ENCODE data around the gene PI4KA. TPM values are rescaled to one million over a fixed set of nuclear protein-coding genes. Genes with fewer than 3 reads are reported as not detected.
"Not testable (repeated sequence)": the region's sequence is repeated elsewhere in the genome, so short reads cannot be mapped to it uniquely, and the experiment has no call there.

PI4KA gene
- 63.5 TPM for polyA plus RNA-seq (2013, experiment 1 of 4)
- 62.4 TPM for polyA plus RNA-seq (2013, experiment 2 of 4)
- polyA plus RNA-seq (2013, experiment 3 of 4), result 37.5 TPM
- 39.6 TPM for polyA plus RNA-seq (2013, experiment 4 of 4)

GRCh38 chr22:20858615-20859416 is at the start of gene PI4KA, which contains the start of gene SNAP29:
PI4KA (minus strand) TSS chr22:20858811; CDS start chr22:20858725, 86 bp downstream.
SNAP29 (plus strand) TSS chr22:20859007; CDS start chr22:20859111, 104 bp downstream.
- Histone ChIP-seq H3K36me3 (ENCODE audit: control insufficient read depth, insufficient read depth, low read length) (no peaks in the 10 kb centered on the region), H3K27me3 (ENCODE audit: control insufficient read depth, insufficient read depth, low read length, poor library complexity, severe bottlenecking) (no peaks in the 10 kb centered on the region), H3K9me3 (ENCODE audit: control insufficient read depth, low read length) (no peaks in the 10 kb centered on the region), H3K4me3 (ENCODE audit: insufficient read depth, low read depth, low read length) (peak within 1 kb of the TSS; percentile 79), H3K27ac (ENCODE audit: insufficient read depth, low read depth, low read length, poor library complexity, severe bottlenecking) (peak within 1 kb of the TSS; percentile 73), H3K4me1 (ENCODE audit: control insufficient read depth, insufficient read depth, low read length) (no peaks in the 10 kb centered on the region)
- WGBS, 2 experiments, result 1% methylated on average over 100 of the region's 100 CpGs

DNA sequence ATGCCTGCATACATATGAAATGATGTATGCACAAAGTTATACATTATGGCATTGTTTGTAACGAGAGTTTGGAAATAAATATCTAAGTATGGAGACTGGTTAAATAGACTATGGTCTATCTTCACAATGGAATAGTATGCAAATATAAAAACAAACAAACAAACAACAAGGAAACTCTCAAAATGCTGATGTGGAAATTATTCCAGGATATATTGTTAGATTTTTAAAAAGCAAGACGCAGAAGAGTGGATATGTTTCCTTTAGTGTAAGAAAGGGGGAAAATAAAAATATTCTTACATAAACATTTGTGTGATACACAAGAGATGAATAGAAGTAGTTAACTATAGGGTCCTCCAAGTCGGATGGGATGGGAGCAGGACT is 47.8 kb upstream of the PI4KA start:
- no peaks in the 10 kb centered on the region for H3K36me3 ChIP-seq (ENCODE audit: control insufficient read depth, insufficient read depth, low read length)
- no peak overlapping the region for H3K27ac ChIP-seq (ENCODE audit: insufficient read depth, low read depth, low read length, poor library complexity, severe bottlenecking)
- WGBS, 2 experiments, result 100% methylated on average over 1 of the region's 3 CpGs; no CpG with 5 or more reads in 1 of the 2 experiments
- H3K27me3 ChIP-seq (ENCODE audit: control insufficient read depth, insufficient read depth, low read length, poor library complexity, severe bottlenecking), result no peaks in the 10 kb centered on the region
- H3K4me3 ChIP-seq (ENCODE audit: insufficient read depth, low read depth, low read length), result no peak overlapping the region
- no peaks in the 10 kb centered on the region for H3K9me3 ChIP-seq (ENCODE audit: control insufficient read depth, low read length)
- H3K4me1 ChIP-seq (ENCODE audit: control insufficient read depth, insufficient read depth, low read length), result no peaks in the 10 kb centered on the region

DNA sequence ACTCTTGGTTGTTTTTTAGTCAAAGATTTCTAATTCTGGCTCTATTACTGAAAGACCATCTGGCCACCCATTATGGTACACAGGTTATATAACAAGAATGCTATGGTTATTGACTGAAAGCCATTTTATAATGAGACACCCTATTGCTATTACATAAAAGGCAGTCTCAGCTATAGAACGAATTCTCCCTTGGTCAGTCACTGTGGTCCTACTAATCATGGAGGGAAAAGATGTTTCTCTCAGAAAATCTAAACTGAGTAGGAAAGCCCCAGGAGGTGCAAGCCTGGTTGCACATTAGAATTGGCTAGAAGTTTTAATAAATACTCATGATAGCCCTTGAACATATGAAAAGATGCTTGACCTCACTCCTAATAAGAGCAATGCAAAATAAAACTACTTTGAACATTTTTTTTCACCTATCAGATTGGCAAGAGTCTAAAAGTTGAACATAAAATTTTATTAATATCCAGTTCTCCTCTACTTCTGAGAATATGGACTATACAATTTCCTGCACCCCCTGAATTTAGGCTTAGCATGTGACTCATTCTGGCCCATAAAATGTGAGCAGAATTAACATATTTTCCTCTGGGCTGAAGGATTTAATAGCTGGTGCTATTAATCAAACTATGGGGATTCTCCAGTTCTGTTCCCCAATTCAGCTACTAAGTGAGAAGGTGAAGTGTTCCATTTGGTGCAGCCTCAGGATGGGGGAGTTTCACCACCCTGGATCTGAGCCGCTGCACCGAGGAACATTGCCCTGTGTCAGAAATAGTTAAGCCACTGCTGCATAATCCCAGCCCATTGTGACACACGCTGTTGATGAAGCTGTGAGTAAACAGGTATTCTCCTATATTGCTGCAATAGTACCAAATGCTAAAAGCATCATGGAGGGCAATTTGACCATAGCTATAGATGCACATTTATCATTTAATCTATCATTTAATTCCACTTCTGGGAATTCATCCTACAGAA is 47.1 kb upstream of the PI4KA start:
- Histone ChIP-seq H3K36me3 (ENCODE audit: control insufficient read depth, insufficient read depth, low read length) (no peaks in the 10 kb centered on the region), H3K4me1 (ENCODE audit: control insufficient read depth, insufficient read depth, low read length) (no peaks in the 10 kb centered on the region), H3K4me3 (ENCODE audit: insufficient read depth, low read depth, low read length) (no peak overlapping the region), H3K9me3 (ENCODE audit: control insufficient read depth, low read length) (no peaks in the 10 kb centered on the region), H3K27me3 (ENCODE audit: control insufficient read depth, insufficient read depth, low read length, poor library complexity, severe bottlenecking) (no peaks in the 10 kb centered on the region), H3K27ac (ENCODE audit: insufficient read depth, low read depth, low read length, poor library complexity, severe bottlenecking) (no peak overlapping the region)
- 77 to 83% methylated on average over 4 of the region's 4 CpGs for WGBS, 2 experiments

DNA sequence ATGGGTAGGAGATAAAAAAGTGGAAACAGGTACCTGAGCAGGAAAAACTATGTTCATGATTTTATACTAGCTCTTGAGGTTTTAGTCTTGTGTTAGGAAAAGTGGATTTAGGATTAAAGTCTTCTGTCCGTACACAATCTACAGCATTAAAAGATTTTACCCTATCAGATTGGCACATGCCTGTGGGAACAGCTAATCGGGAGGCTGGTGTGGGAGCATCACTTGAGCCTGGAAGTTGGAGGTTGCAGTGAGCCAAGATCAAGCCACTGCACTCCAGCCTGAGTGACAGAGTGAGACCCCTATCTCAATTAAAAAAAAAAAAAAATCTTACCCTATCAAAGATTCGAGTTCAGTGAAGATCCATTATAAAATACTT is 46.4 kb upstream of the PI4KA start:
- Histone ChIP-seq H3K4me1 (ENCODE audit: control insufficient read depth, insufficient read depth, low read length) (no peaks in the 10 kb centered on the region), H3K36me3 (ENCODE audit: control insufficient read depth, insufficient read depth, low read length) (no peaks in the 10 kb centered on the region), H3K9me3 (ENCODE audit: control insufficient read depth, low read length) (no peaks in the 10 kb centered on the region), H3K27me3 (ENCODE audit: control insufficient read depth, insufficient read depth, low read length, poor library complexity, severe bottlenecking) (no peaks in the 10 kb centered on the region), H3K27ac (ENCODE audit: insufficient read depth, low read depth, low read length, poor library complexity, severe bottlenecking) (no peak overlapping the region), H3K4me3 (ENCODE audit: insufficient read depth, low read depth, low read length) (no peak overlapping the region)
- WGBS, 2 experiments, result 70 to 78% methylated on average over 2 to 3 of the region's 3 CpGs

GRCh38 chr22:20904008-20904979 is 45.7 kb upstream of the PI4KA start:
- H3K4me1 ChIP-seq (ENCODE audit: control insufficient read depth, insufficient read depth, low read length), result no peaks in the 10 kb centered on the region
- no peak overlapping the region for H3K4me3 ChIP-seq (ENCODE audit: insufficient read depth, low read depth, low read length)
- no peaks in the 10 kb centered on the region for H3K27me3 ChIP-seq (ENCODE audit: control insufficient read depth, insufficient read depth, low read length, poor library complexity, severe bottlenecking)
- no peaks in the 10 kb centered on the region for H3K9me3 ChIP-seq (ENCODE audit: control insufficient read depth, low read length)
- no peaks in the 10 kb centered on the region for H3K36me3 ChIP-seq (ENCODE audit: control insufficient read depth, insufficient read depth, low read length)
- 91 to 94% methylated on average over 7 of the region's 7 CpGs for WGBS, 2 experiments
- H3K27ac ChIP-seq (ENCODE audit: insufficient read depth, low read depth, low read length, poor library complexity, severe bottlenecking), result no peak overlapping the region

- H3K27me3 ChIP-seq (ENCODE audit: control insufficient read depth, insufficient read depth, low read length, poor library complexity, severe bottlenecking), result no peaks in the 10 kb centered on the region
- no peaks in the 10 kb centered on the region for H3K36me3 ChIP-seq (ENCODE audit: control insufficient read depth, insufficient read depth, low read length)
- no peak overlapping the region for H3K4me3 ChIP-seq (ENCODE audit: insufficient read depth, low read depth, low read length)
- no peaks in the 10 kb centered on the region for H3K9me3 ChIP-seq (ENCODE audit: control insufficient read depth, low read length)
- no peaks in the 10 kb centered on the region for H3K4me1 ChIP-seq (ENCODE audit: control insufficient read depth, insufficient read depth, low read length)
- WGBS, 2 experiments, result 96 to 98% methylated on average over 2 of the region's 2 CpGs
- no peak overlapping the region for H3K27ac ChIP-seq (ENCODE audit: insufficient read depth, low read depth, low read length, poor library complexity, severe bottlenecking)
Measured at GRCh38 chr22:20903093-20903492, 44.5 kb upstream of the PI4KA start.

DNA sequence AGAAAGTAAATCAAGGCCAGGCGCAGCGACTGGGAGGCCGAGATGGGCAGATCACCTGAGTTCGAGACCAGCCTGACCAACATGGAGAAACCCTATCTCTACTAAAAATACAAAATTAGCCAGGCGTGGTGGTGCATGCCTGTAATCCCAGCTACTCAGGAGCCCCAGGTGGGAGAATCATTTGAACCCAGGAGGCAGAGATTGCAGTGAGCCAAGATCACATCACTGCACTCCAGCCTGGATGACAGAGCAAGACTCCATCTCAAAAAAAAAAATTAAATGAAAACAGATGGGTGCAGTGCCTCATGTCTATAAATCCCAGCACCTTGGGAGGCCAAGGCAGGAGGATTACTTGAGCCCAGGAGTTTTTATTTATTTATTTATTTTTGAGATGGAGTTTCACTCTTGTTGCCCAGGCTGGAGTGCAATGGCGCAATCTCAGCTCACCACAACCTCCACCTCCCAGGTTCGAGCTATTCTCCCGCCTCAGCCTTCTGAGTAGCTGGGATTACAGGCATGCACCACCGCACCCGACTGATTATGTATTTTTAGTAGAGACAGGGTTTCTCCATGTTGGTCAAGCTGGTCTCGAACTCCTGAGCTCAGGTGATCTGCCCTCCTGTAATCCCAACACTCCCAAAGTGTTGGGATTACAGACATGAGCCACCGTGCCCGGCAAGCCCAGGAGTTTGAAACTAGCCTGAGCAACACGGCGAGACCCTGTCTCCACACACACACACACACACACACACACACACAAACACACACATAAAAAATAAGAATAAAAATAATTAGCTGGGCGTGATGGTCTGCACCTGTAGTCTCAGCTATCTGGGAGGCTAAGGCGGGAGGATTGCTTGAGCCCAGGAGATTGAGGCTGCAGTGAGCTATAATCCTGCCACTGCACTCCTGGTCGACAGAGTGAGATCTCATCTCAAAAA is 42.8 kb upstream of the PI4KA start:
- 83 to 89% methylated on average over 12 to 18 of the region's 18 CpGs for WGBS, 2 experiments
- not testable (repeated sequence) for H3K27me3 ChIP-seq (ENCODE audit: control insufficient read depth, insufficient read depth, low read length, poor library complexity, severe bottlenecking); H3K4me3 ChIP-seq (ENCODE audit: insufficient read depth, low read depth, low read length); H3K36me3 ChIP-seq (ENCODE audit: control insufficient read depth, insufficient read depth, low read length); H3K27ac ChIP-seq (ENCODE audit: insufficient read depth, low read depth, low read length, poor library complexity, severe bottlenecking); H3K4me1 ChIP-seq (ENCODE audit: control insufficient read depth, insufficient read depth, low read length); H3K9me3 ChIP-seq (ENCODE audit: control insufficient read depth, low read length)

DNA sequence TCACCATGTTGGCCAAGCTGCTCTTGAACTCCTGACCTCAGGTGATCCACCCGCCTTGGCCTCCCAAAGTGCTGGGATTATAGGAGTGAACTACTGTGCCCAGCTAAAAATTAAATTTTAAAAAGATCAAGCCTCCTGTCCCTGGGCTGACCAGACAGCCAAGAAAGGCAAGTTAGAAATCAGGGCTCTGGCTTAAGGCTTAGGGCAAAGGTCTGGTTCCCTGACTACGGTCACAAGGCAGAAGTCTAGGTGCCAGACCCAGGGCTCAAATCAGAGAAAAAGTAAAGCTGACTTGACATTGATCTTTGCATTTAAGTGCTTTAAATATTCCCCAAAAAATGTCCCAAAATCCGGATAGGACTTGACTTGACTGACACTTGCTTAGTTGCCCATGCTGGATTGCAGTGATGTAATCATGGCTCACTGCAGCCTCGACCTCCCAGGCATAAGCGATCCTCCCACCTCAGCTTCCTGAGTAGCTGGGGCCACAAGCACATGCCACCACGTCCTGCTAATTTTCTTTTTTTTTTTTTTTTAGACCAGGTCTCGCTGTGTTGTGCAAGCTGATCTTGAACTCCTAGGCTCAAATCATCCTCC is 41.3 kb upstream of the PI4KA start:
- no peaks in the 10 kb centered on the region for H3K4me1 ChIP-seq (ENCODE audit: control insufficient read depth, insufficient read depth, low read length)
- no peaks in the 10 kb centered on the region for H3K9me3 ChIP-seq (ENCODE audit: control insufficient read depth, low read length)
- 88 to 90% methylated on average over 7 of the region's 7 CpGs for WGBS, 2 experiments
- H3K27ac ChIP-seq (ENCODE audit: insufficient read depth, low read depth, low read length, poor library complexity, severe bottlenecking), result no peak overlapping the region
- H3K4me3 ChIP-seq (ENCODE audit: insufficient read depth, low read depth, low read length), result no peak overlapping the region
- no peaks in the 10 kb centered on the region for H3K36me3 ChIP-seq (ENCODE audit: control insufficient read depth, insufficient read depth, low read length)
- H3K27me3 ChIP-seq (ENCODE audit: control insufficient read depth, insufficient read depth, low read length, poor library complexity, severe bottlenecking), result no peaks in the 10 kb centered on the region
